Stimulated activated CD8-positive, alpha-beta memory T cell treated with anti-CD3 and anti-CD28 coated beads, Interleukin-4, amount 100 ng/mL, for 4 hours (primary cell): Measurements from ENCODE around the gene FAM162A.

Experiments used
- DNase-seq, 2 donors: peaks; one replicate each; pipeline ENCODE4 v3.0.0-alpha.2; 2020; ENCODE audit warnings: low read depth in 2 of 2, low spot score in 1 of 2

The FAM162A gene

GRCh38 chr3:122387709-122388108, 3.7 kb downstream of the FAM162A start:
- DNase-seq: no peak

GRCh38 chr3:122389197-122389596, 5.2 kb downstream of the FAM162A start:
- no peak for DNase-seq

- DNase-seq: no peak
These were observed 5.9 kb downstream of the FAM162A start for GRCh38 chr3:122389892-122390291.

- DNase-seq: no peak
These were observed 6.7 kb downstream of the FAM162A start for GRCh38 chr3:122390665-122391064.

- no peak for DNase-seq
These were observed 7.9 kb downstream of the FAM162A start for GRCh38 chr3:122391681-122392446.

GRCh38 chr3:122392868-122393844, 9.2 kb downstream of the FAM162A start:
- DNase-seq: no peak

GRCh38 chr3:122394173-122394572, 10.2 kb downstream of the FAM162A start:
- no peak for DNase-seq

- no peak for DNase-seq
These were observed 11.6 kb downstream of the FAM162A start for GRCh38 chr3:122395582-122395981.

- DNase-seq: no peak
These were observed 12.5 kb downstream of the FAM162A start for GRCh38 chr3:122396511-122396910.

GRCh38 chr3:122397201-122397600, 13.2 kb downstream of the FAM162A start:
- no peak for DNase-seq

GRCh38 chr3:122398920-122399319, 14.9 kb downstream of the FAM162A start:
- no peak for DNase-seq

GRCh38 chr3:122403489-122403888, 19.5 kb downstream of the FAM162A start:
- no peak for DNase-seq

- DNase-seq: no peak
These were observed 21.0 kb downstream of the FAM162A start for GRCh38 chr3:122405015-122405414.

- DNase-seq: no peak
These were observed 22.2 kb downstream of the FAM162A start for GRCh38 chr3:122406198-122406597.

GRCh38 chr3:122407946-122408345, 24.0 kb downstream of the FAM162A start:
- DNase-seq: no peak

GRCh38 chr3:122409446-122409845, 25.5 kb downstream of the FAM162A start:
- DNase-seq: no peak

- DNase-seq: no peak
These were observed 26.1 kb downstream of the FAM162A start for GRCh38 chr3:122410111-122410510.

- no peak for DNase-seq
These were observed 26.7 kb downstream of the FAM162A start for GRCh38 chr3:122410639-122411038.

- DNase-seq: no peak
These were observed 30.4 kb downstream of the FAM162A start for GRCh38 chr3:122414391-122414790.

- no peak for DNase-seq
These were observed 31.2 kb downstream of the FAM162A start for GRCh38 chr3:122415104-122415744.
